Body of pancreas (tissue), 4 donors: ENCODE measurements around the gene CCR9. TPM values are rescaled to one million over a fixed set of nuclear protein-coding genes. Genes with fewer than 3 reads are reported as not detected.

Experiments
- ATAC-seq: fragments of 150-250 bp; one replicate; pipeline ENCODE4 v1.9.1; 2016
- DNase-seq, 4 donors: peaks; one replicate each; pipeline ENCODE4 v3.0.0-alpha.2; 2019
- H3K27ac ChIP-seq, 4 donors: fragments of 200-600 bp; sonication (generic); 1 replicate in 3 of 4; 2 replicates in 1 of 4; pipeline versions ENCODE4 v1.5.1 to v1.6.1; 2016 to 2019; ENCODE audit warnings: mild to moderate bottlenecking in 1 of 4, mixed read lengths in 1 of 4, moderate library complexity in 1 of 4
- H3K27me3 ChIP-seq, 2 donors: fragments of 200-600 bp; sonication (generic); one replicate each; pipeline ENCODE4 v1.6.0; 2016; ENCODE audit warnings: mild to moderate bottlenecking in 1 of 2
- H3K36me3 ChIP-seq, 2 donors: fragments of 200-600 bp; sonication (generic); replicated peaks in 1 of 2; 2 replicates each; pipeline ENCODE4 v1.5.1; 2016; ENCODE audit warnings: low read depth in 2 of 2; ENCODE audit not compliant: insufficient read depth in 1 of 2
- H3K4me1 ChIP-seq: fragments of 200-600 bp; sonication (generic); one replicate; pipeline ENCODE4 v1.6.0; 2016
- H3K4me3 ChIP-seq, 2 donors: fragments of 200-600 bp; sonication (generic); 1 replicate in 1 of 2; 2 replicates in 1 of 2; pipeline ENCODE4 v1.5.1; 2016 to 2019
- H3K9me3 ChIP-seq, 3 donors: fragments of 200-600 bp; sonication (generic); 1 replicate in 2 of 3; 2 replicates in 1 of 3; pipeline ENCODE4 v1.5.1; 2016
- CTCF ChIP-seq, 7 experiments: fragments of 450-650 bp in 4 of 7; fragments of 200-600 bp in 3 of 7; sonication (generic) in 3 of 7; IDR thresholded peaks; one replicate each; pipeline ENCODE4 v1.5.1; 2016 to 2019; ENCODE audit warnings: antibody characterized with exemption in 7 of 7
- POLR2A ChIP-seq, 3 donors: fragments of 450-650 bp; IDR thresholded peaks; one replicate each; pipeline ENCODE4 v1.6.1; 2016; ENCODE audit warnings: antibody characterized with exemption in 3 of 3, mild to moderate bottlenecking in 2 of 3
- WGBS, 2 donors: methylation state at CpG; one replicate each; pipeline ENCODE4 v1.1.5; 2017; 5-methylcytosine and 5-hydroxymethylcytosine counted together
- intact Hi-C: fragments of 100-400 bp; cut with DNase I; formaldehyde crosslinking; loops from one replicate; pipeline ENCODE4 v1.15.1; 2023
- total RNA-seq, 2 donors: library from RNA; depleted of rRNA; stranded (reverse); fragments of >200 nt; gene quantifications; one replicate each; pipeline ENCODE4 v1.1.0, GENCODE V29; 2016

Gene CCR9
- total RNA-seq, 2 donors from 2014 or later = not detected

- DNase-seq = no peak
- H3K9me3 ChIP-seq = no peaks in the 10 kb centered on the region
- H3K4me1 ChIP-seq = no peaks in the 10 kb centered on the region
- H3K36me3 ChIP-seq = no peaks in the 10 kb centered on the region
- 66 to 80% methylated on average over 6 of the region's 6 CpGs for WGBS, 2 donors
- H3K27ac ChIP-seq = no peak overlapping the region
- ATAC-seq = no peak
- no peaks in the 10 kb centered on the region for H3K27me3 ChIP-seq
- no peak overlapping the region for H3K4me3 ChIP-seq
- TF ChIP-seq POLR2A (IDR thresholded peaks at IDR 0.05) (no peak), CTCF (IDR thresholded peaks at IDR 0.05) (no peak)
- intact Hi-C loops = no loop called here
Observed at GRCh38 chr3:45865563-45865962, 20.8 kb upstream of the CCR9 start.

DNA sequence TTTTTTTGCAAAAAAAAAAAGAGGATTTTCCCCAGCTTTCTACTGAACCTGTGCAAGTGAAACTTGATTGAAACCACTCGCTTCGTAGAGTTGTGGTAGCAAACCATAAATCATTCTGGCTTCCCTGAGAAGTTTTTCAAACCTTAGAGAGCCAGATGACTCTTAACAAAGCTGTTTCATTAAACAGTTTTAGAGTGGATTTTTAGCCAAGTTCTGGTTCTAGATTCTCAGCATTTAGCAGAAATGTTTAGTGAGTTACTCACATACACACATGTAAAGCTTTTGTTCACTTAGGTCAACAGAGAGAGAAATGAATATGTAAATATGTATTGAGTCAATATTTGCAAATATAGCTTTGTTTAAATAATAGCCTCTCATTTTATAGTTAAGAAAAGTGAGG is 18.1 kb upstream of the CCR9 start:
- H3K27ac ChIP-seq = no peak overlapping the region
- no peaks in the 10 kb centered on the region for H3K9me3 ChIP-seq
- no peaks in the 10 kb centered on the region for H3K27me3 ChIP-seq
- H3K4me1 ChIP-seq = no peaks in the 10 kb centered on the region
- ATAC-seq (no peak), DNase-seq (no peak)
- WGBS, 2 donors = 80 to 90% methylated on average over 2 of the region's 2 CpGs
- H3K4me3 ChIP-seq = no peak overlapping the region
- H3K36me3 ChIP-seq = no peaks in the 10 kb centered on the region
- intact Hi-C loops = no loop called here
- TF ChIP-seq POLR2A (IDR thresholded peaks at IDR 0.05) = no peak
- TF ChIP-seq CTCF (IDR thresholded peaks at IDR 0.05) = no peak

DNA sequence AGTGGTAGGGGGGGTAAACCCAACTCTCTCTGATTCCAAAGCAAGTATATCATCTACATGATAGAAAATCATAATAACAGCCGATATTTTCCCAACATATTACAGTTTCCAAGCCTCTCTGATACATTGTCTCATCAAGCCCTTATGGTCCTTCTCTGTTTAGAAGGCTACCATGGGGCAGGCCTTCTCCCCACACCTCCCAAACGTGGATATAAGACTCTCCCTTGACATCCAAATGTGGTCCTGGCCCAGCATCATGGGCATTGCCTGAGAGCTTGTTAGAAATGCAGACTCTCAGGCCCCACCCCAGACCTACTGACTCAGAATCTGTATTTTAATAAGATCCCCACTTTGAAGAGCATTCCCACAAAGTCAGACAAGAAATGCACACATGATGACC is 17.7 kb upstream of the CCR9 start:
- H3K4me1 ChIP-seq = no peaks in the 10 kb centered on the region
- no peak for ATAC-seq
- WGBS, 2 donors = 51 to 71% methylated on average over 2 of the region's 2 CpGs
- no peak overlapping the region for H3K4me3 ChIP-seq
- intact Hi-C loops = no loop called here
- TF ChIP-seq CTCF (IDR thresholded peaks at IDR 0.05) = no peak
- no peak for TF ChIP-seq POLR2A (IDR thresholded peaks at IDR 0.05)
- no peak for DNase-seq
- no peak overlapping the region for H3K27ac ChIP-seq
- H3K27me3 ChIP-seq = no peaks in the 10 kb centered on the region
- no peaks in the 10 kb centered on the region for H3K9me3 ChIP-seq
- no peaks in the 10 kb centered on the region for H3K36me3 ChIP-seq

DNA sequence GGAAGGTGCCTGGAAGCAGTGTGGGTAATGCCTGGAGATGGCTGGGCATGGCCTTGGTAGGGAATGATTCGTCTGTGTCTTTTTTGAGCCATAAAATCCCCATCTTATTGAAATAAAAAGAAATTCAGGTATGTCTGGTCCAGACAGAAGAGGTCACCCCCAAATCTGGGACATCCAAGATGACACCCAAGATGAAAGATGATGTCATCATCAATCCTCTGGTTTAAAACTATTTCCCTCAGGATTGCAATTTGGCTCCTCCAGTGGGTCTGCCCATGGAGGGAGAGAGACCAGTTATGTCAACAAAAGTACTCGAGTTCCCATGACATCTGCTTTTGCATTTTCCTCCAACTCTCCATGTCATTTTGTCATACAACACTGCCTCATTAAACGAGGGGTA is 16.7 kb upstream of the CCR9 start:
- H3K4me1 ChIP-seq = no peaks in the 10 kb centered on the region
- no peak overlapping the region for H3K4me3 ChIP-seq
- TF ChIP-seq CTCF (IDR thresholded peaks at IDR 0.05) = no peak
- no peak for TF ChIP-seq POLR2A (IDR thresholded peaks at IDR 0.05)
- 58 to 61% methylated on average over 3 of the region's 3 CpGs for WGBS, 2 donors
- no peak for DNase-seq
- H3K36me3 ChIP-seq = no peaks in the 10 kb centered on the region
- ATAC-seq = no peak
- intact Hi-C loops = no loop called here
- H3K27me3 ChIP-seq = no peaks in the 10 kb centered on the region
- no peaks in the 10 kb centered on the region for H3K9me3 ChIP-seq
- H3K27ac ChIP-seq = no peak overlapping the region

- DNase-seq (no peak), ATAC-seq (no peak)
- intact Hi-C loops = no loop called here
Observed at GRCh38 chr3:45870099-45870498, 16.2 kb upstream of the CCR9 start.

More at GRCh38 chr3:45870099-45870498, 16.2 kb upstream of the CCR9 start:
- Histone ChIP-seq H3K27me3 (no peaks in the 10 kb centered on the region), H3K27ac (no peak overlapping the region), H3K4me3 (no peak overlapping the region), H3K4me1 (no peaks in the 10 kb centered on the region), H3K36me3 (no peaks in the 10 kb centered on the region), H3K9me3 (no peaks in the 10 kb centered on the region)
- TF ChIP-seq POLR2A (IDR thresholded peaks at IDR 0.05) (no peak), CTCF (IDR thresholded peaks at IDR 0.05) (no peak)
- 74 to 78% methylated on average over 4 of the region's 4 CpGs for WGBS, 2 donors
